NCI-H1930 (cell line): ENCODE results near the gene C1QTNF7.

Source experiments
- DNase-seq, 2 experiments: peaks; one replicate each; lab custom pipeline; 2025; lab: John Stamatoyannopoulos, UW

Gene C1QTNF7

GRCh38 chr4:15414551-15415091 is 13.2 kb upstream of the C1QTNF7 start:
- no peak for DNase-seq

- no peak for DNase-seq
Measured at GRCh38 chr4:15416357-15417232, 11.2 kb upstream of the C1QTNF7 start.

GRCh38 chr4:15417233-15417660 is 10.6 kb upstream of the C1QTNF7 start:
- no peak for DNase-seq

GRCh38 chr4:15418956-15419355 is 8.9 kb upstream of the C1QTNF7 start:
- DNase-seq: no peak

GRCh38 chr4:15420642-15421041 is 7.2 kb upstream of the C1QTNF7 start:
- no peak for DNase-seq

- DNase-seq: no peak
Measured at GRCh38 chr4:15423285-15423711, 4.5 kb upstream of the C1QTNF7 start.

GRCh38 chr4:15425520-15425919 is 2.3 kb upstream of the C1QTNF7 start:
- no peak for DNase-seq

GRCh38 chr4:15427161-15427560 is 672 bp upstream of the C1QTNF7 start:
- no peak for DNase-seq

- no peak for DNase-seq
Measured at GRCh38 chr4:15428611-15429010, 778 bp downstream of the C1QTNF7 start.

GRCh38 chr4:15434091-15434490 is 6.3 kb downstream of the C1QTNF7 start:
- DNase-seq: no peak

- no peak for DNase-seq
Measured at GRCh38 chr4:15434676-15435075, 6.8 kb downstream of the C1QTNF7 start.

- no peak for DNase-seq
Measured at GRCh38 chr4:15436513-15436912, 8.7 kb downstream of the C1QTNF7 start.

GRCh38 chr4:15438939-15439524 is 11.2 kb downstream of the C1QTNF7 start:
- DNase-seq: no peak

GRCh38 chr4:15443371-15444160 is 15.7 kb downstream of the C1QTNF7 start:
- no peak for DNase-seq

- DNase-seq: no peak
Measured at GRCh38 chr4:15444276-15444675, 16.4 kb downstream of the C1QTNF7 start.

- no peak for DNase-seq
Measured at GRCh38 chr4:15444879-15445547, 17.2 kb downstream of the C1QTNF7 start.

- DNase-seq: no peak
Measured at GRCh38 chr4:15451181-15451865, 23.5 kb downstream of the C1QTNF7 start.

GRCh38 chr4:15451866-15452765 is 24.3 kb downstream of the C1QTNF7 start:
- DNase-seq: no peak

- no peak for DNase-seq
Measured at GRCh38 chr4:15455290-15455689, 27.5 kb downstream of the C1QTNF7 start.
